Measurements from ENCODE around the gene HOXD4.

Gene HOXD4

DNA sequence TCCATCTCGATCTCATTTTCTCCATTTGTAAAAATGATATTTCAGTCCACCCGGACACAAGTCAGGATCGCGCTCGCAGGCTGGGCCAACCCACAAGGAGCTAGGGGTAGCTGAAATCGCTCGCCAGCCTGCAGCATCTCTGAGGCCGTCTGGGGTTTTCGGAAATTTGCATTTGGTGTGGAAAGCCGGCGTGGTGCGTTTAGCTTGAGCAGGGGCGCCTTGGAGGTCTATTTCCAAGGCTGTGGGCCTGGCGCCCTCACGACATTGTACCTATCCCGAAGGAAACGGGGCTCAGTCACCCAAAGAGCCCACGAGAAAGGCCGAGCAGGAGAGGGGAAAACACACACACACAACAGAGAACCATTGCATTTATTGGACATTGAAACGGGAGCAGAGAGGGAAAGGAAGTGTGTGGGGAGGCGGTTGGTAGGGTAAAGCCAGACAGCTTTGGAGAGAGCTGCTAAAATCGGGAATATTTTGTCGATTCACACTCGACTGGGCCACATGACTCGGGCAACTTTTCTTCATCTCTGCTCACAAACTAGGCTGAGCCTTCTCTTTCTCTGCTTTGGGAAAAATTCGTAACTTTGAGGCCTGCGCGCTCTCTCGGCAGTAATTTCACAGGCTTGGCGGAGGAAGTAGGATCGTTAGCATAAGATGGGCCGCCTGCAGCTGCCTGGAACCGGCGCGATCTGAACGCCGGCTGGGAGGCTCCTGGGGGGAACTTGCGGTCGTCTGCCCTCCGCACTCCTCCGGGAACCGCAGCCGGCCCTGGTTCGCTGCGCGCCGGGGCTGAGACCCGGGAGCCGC lies 23.0 kb upstream of the HOXD4 start:
- DNase-seq = no peak

DNA sequence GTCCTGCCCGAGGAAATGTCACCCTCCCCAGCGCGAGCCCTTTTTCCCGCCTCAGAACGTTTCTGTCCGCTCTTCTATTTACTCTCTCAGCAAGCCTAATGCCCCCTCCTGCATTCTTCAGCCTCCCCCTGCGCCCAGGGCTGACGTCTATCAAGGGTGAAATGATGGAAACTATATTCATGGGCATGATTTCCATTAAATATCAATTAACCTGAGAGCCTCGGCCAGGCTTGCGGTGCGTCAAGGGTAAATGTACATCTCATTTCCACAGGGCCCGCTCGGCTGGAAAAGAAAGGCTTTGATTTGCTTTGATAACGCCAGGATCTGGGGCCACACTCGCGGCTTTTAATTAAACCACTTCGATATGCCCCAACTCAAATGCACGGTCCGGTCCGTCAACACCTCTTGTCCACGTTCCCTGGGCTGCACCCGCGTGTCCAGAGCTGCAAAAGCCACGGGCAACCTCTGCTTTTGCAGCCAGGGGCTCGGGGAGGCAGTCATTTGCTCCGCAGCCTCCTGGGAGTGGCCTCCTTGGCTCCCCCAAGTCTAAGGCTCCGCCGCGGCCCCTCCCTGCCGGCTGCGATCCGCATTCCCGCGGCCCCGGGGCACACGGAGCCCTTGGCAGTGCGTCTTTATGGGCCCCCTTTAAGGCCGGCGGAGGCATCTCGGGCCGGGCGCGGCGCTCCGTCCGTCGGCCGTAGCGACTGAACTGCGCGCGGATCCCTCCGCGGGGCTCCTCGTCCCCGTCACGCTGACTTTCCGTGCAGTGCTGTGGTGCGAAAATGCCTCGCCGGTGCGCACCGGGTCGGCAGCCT lies 22.2 kb upstream of the HOXD4 start, which contains the start of gene HOXD8:
Gene HOXD8, plus strand, starts transcription at position 724 of the 815 bp plus-strand sequence. CDS start 662 bp downstream, outside the sequence.
- DNase-seq = no peak

- DNase-seq = no peak
These were observed 21.6 kb upstream of the HOXD4 start for GRCh38 chr2:176129813-176130146.

GRCh38 chr2:176130147-176130956 lies 21.0 kb upstream of the HOXD4 start:
- DNase-seq = no peak

GRCh38 chr2:176130957-176131847 lies 20.1 kb upstream of the HOXD4 start:
- DNase-seq = no peak

DNA sequence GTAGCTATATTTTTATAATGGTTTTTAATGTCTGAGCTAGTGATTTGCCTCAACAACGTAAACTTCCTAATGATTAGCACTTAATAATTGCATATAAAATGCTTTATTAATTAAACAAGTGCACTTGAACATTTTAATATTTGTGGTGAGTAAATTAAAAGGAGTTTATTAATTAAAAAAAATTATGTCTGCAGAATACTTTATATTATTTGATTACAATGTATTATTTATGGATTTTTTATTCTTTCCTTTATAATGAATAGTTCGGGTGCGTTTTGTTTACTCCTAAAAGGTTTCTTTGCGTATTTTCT lies 19.5 kb upstream of the HOXD4 start:
- no peak for DNase-seq

- no peak for DNase-seq
These were observed 18.9 kb upstream of the HOXD4 start for GRCh38 chr2:176132205-176133171.

GRCh38 chr2:176133389-176133788 lies 18.0 kb upstream of the HOXD4 start:
- DNase-seq = no peak

- DNase-seq = no peak
These were observed 17.3 kb upstream of the HOXD4 start for GRCh38 chr2:176134035-176134434.

- DNase-seq = no peak
These were observed 16.3 kb upstream of the HOXD4 start for GRCh38 chr2:176135035-176135440.

DNA sequence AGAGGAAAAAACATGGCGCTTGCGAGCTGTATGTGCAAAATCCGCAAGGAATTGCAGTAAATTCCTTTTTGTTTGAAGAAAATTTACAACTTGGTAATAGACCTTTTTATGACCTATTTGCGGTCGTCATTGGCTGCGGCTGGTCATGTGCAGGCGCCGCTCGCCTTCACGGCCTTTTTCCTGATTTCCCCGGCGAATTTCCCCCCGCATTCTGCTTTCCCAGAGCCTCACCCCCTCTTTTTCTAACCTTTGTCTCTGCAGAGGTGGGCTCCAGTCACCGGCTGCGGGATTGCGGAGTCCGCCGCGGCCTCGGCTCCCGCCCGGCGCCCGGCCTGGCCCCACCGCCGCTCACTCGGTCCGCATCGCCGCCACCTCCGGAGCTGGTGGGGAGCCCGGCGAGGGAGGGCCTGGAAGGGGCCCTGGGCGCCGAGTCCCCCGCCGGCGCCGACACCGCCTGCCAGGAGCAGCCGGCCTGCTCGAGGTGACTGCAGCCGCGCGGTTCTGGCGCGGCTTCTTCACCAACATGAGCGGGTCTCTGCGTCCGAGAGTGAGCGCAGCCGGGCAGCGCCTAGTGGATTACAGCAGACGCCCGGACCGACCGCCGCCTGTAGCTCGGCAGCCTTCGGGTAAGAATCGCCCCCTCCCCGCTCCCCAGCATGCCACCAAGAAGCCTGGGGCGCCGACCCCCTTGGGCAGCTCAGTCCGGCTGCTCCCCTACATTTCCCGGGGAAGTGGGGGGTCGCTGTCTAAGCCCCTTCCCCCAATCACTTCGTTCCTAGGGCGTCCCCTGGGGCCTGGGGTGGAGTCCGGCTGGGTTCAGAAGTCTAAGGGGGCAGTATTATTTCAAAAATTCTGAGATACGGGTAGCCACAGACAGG lies 14.7 kb upstream of the HOXD4 start:
- DNase-seq = peak in 1 of 2 experiments; percentile 3

DNA sequence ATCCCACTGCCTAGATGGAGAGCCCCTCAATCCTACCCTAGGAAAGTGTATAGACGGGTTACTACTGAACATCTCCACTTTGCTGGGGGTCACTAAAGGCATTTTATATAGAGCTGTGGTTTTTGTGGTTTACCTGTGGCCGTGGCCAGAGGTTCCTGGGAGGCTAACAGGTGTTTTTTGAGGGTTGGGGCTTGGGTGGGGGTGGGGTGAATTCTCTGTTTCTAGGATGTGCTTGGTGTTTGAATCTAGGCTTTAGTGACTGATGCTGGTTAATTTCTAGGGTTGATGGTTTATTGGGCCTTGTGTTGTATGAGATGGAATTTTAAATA lies 14.1 kb upstream of the HOXD4 start:
- no peak for DNase-seq

- DNase-seq = no peak
These were observed 13.4 kb upstream of the HOXD4 start for GRCh38 chr2:176137906-176138305.

- DNase-seq = no peak
These were observed 12.8 kb upstream of the HOXD4 start for GRCh38 chr2:176138526-176138922.

DNA sequence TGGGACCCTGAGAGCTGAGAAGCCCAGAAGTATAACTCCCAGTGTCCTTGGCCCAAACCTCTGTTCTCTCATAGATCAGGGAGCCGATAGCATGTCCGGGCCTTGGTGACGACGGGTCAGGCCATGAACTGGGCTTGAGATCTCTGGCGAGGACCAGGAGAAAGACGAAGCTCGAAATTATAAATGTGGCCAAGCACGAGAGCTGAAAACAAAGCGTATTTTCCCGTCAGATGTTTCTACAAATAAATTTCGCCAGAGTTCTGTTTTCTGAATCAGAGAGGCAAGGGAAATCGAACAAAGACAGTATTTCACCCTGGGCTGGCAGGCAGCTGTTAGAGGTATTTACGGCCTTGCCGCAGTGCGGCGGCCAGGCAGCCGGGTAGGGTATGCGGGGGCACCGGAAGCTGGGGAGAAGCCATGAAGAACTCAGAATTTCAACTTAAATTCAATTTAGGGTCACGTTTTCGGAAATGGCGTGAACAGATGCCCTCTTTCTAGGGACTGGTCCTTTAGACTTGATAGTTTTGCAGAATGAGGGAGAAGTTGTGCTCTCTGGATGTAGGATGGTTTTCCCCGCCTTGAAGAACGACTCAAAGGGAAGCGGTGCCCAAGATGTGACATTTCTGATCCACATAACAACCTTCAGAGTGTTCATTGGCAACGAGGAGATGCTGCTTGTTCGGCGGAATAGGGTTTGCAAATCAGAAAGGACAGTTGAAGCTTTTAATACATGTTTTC lies 12.3 kb upstream of the HOXD4 start:
- peak in 1 of 2 experiments; percentile 1 for DNase-seq

GRCh38 chr2:176139661-176140512 lies 11.5 kb upstream of the HOXD4 start:
- no peak for DNase-seq

GRCh38 chr2:176140513-176141317 lies 10.6 kb upstream of the HOXD4 start:
- peak; percentile 63 to 67 for DNase-seq

DNA sequence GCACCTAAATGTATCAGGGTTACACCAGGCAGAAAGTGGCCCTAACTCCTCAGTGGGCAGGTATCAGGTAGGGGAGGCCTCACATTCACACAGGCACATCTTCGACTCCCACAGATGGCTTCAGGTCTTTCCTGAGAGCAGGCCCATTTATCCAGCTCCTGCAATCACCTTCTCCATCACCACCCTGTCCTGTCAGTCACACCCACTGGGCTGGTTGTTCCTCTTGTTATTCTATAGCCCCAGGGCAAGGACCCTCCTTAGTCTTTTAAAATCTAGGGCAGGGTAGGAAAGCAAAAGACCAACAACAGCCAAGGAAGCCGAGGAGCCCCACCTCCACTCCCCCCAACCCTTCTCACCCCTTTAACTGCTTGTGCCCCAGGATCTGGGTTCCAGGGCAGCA lies 9.1 kb upstream of the HOXD4 start:
- DNase-seq = no peak
